Measurements from ENCODE around the gene CNTNAP5. TPM values are rescaled to one million over a fixed set of nuclear protein-coding genes. Genes with fewer than 3 reads are reported as not detected.

The CNTNAP5 gene
- total RNA-seq, 1 donor from 2014 or later = not detected

DNA sequence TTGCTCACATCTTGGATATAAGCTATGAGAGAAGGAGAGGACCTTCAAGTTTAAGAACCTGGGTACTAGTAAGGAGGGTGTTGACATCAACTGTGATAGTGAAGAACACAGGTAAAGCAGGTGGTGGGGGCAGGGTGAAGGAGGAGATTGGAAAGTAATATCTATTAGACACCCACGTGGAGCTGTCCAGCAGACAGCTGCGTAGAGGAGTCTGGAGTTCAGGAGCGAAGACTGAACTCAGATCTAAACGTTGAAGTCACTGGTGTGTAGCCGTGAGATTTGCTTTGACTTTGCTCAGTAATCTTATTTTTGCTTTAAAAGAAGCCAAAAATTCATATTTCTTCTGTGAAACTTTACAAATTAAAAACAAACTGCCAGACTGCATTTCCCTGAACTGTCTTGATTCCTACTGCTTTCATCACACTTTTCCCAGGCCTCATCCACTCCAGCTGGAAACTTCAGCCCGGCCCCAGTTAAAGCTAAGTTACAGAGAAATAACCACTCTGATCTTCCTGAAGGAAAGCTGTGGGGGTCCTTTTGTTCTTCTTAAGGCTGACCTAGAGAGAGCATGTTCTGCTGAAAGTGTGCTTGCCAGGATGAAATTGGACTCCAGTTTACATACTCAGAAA, 533.3 kb downstream of the CNTNAP5 start:
- TF ChIP-seq, protein P1, sequence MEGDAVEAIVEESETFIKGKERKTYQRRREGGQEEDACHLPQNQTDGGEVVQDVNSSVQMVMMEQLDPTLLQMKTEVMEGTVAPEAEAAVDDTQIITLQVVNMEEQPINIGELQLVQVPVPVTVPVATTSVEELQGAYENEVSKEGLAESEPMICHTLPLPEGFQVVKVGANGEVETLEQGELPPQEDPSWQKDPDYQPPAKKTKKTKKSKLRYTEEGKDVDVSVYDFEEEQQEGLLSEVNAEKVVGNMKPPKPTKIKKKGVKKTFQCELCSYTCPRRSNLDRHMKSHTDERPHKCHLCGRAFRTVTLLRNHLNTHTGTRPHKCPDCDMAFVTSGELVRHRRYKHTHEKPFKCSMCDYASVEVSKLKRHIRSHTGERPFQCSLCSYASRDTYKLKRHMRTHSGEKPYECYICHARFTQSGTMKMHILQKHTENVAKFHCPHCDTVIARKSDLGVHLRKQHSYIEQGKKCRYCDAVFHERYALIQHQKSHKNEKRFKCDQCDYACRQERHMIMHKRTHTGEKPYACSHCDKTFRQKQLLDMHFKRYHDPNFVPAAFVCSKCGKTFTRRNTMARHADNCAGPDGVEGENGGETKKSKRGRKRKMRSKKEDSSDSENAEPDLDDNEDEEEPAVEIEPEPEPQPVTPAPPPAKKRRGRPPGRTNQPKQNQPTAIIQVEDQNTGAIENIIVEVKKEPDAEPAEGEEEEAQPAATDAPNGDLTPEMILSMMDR (IDR thresholded peaks at IDR 0.05; ENCODE audit: insufficient read depth, low read length, poor library complexity, severe bottlenecking) = no peak
- H3K36me3 ChIP-seq (ENCODE audit: control insufficient read depth, insufficient read depth, low read length) = no peaks in the 10 kb centered on the region
- no peaks in the 10 kb centered on the region for H3K27me3 ChIP-seq (ENCODE audit: control insufficient read depth, insufficient read depth, low read length)
- DNase-seq (ENCODE audit: low read depth) = no peak
- H3K4me3 ChIP-seq (ENCODE audit: low read depth, low read length) = no peak overlapping the region

DNA sequence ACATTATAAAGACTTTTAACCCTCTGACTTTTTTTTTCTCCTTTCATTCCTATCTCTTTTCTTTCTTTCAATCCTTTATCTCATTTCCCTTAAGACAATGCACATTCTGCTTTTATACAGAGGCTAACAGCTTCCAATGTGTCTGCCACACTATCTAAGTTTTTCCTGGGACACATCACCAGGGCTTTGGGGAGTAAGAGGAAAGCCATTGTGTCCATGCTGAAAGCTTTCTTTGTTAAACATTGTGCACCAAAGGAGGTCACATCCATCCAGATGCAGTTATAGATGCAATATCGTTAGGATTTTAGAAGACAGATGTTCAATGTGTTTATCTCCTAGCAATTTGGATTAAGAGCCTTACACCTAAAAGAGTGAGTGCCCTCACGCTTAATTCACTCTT, 534.1 kb downstream of the CNTNAP5 start:
- Histone ChIP-seq H3K27me3 (ENCODE audit: control insufficient read depth, insufficient read depth, low read length) (no peaks in the 10 kb centered on the region), H3K36me3 (ENCODE audit: control insufficient read depth, insufficient read depth, low read length) (no peaks in the 10 kb centered on the region), H3K4me3 (ENCODE audit: low read depth, low read length) (no peak overlapping the region)
- TF ChIP-seq, protein P1 (IDR thresholded peaks at IDR 0.05; ENCODE audit: insufficient read depth, low read length, poor library complexity, severe bottlenecking) = no peak
- no peak for DNase-seq (ENCODE audit: low read depth)

DNA sequence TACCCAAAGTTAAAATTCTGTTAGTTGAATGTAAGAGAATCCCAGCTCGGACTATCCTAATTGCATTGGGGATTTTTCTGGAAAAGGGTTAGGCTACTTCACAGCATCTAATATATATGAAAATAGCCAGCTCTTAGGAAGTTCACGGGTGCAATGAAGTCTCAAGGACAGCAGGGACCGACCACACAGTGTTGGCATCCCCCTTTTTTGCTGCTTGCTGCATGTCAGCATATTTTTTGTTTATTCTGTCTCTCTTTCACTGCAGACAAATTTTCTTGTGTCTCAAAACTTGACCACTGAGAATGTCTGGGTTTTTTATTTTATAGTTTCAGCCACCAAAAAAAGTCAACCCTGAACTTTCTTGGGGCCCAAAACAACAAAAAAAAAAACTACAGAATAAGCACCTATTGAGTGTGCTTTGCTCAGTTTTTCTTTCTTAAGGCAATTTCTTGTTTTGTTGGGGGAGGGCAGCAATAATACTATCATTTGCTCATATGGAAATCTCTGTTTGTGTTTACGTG, 535.6 kb downstream of the CNTNAP5 start:
- no peak for DNase-seq (ENCODE audit: low read depth)
- TF ChIP-seq, protein P1 (IDR thresholded peaks at IDR 0.05; ENCODE audit: insufficient read depth, low read length, poor library complexity, severe bottlenecking) = no peak
- H3K4me3 ChIP-seq (ENCODE audit: low read depth, low read length) = no peak overlapping the region
- H3K27me3 ChIP-seq (ENCODE audit: control insufficient read depth, insufficient read depth, low read length) = no peaks in the 10 kb centered on the region
- H3K36me3 ChIP-seq (ENCODE audit: control insufficient read depth, insufficient read depth, low read length) = no peaks in the 10 kb centered on the region

DNA sequence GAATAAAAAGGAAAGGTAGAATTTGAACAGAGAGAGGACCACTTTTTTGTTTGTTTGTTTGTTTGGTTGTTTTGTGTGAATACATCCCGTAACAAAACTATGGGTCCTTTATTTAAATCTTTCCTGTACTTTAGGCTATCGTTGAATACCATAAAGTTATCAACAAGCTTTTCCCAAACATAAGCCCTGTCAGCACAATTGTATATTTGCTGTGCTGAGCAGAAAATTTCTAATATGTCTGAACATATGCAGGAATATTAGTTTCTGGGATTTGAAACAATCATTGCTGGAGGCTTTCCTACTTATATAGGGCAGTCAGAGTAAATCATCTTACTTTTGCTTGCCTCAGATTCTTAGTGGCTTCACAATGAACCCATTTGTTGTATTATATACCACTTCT, 536.4 kb downstream of the CNTNAP5 start:
- H3K27me3 ChIP-seq (ENCODE audit: control insufficient read depth, insufficient read depth, low read length) = no peaks in the 10 kb centered on the region
- no peaks in the 10 kb centered on the region for H3K36me3 ChIP-seq (ENCODE audit: control insufficient read depth, insufficient read depth, low read length)
- TF ChIP-seq, protein P1 (IDR thresholded peaks at IDR 0.05; ENCODE audit: insufficient read depth, low read length, poor library complexity, severe bottlenecking) = no peak
- H3K4me3 ChIP-seq (ENCODE audit: low read depth, low read length) = no peak overlapping the region
- DNase-seq (ENCODE audit: low read depth) = no peak

DNA sequence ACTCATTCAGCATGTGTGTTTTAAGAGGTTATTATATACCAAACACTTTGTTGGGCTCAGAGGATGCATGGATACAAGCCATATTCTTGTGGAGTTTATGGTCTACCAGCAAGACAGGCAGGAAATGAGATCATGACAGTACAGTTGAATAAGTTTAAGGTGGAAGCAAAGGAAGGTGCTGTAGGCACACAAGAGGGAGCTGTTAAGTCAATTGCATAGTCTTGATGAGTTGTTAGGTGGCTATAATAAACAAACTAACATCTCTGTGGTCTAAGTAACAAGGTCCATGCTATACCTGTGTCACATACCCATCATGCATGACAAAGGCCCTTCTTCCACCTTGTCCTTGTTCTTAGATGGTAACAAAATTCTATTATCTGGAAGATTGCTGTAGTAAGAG, 538.3 kb downstream of the CNTNAP5 start:
- no peak for DNase-seq (ENCODE audit: low read depth)
- TF ChIP-seq, protein P1 (IDR thresholded peaks at IDR 0.05; ENCODE audit: insufficient read depth, low read length, poor library complexity, severe bottlenecking) = no peak
- H3K4me3 ChIP-seq (ENCODE audit: low read depth, low read length) = no peak overlapping the region
- H3K27me3 ChIP-seq (ENCODE audit: control insufficient read depth, insufficient read depth, low read length) = no peaks in the 10 kb centered on the region
- no peaks in the 10 kb centered on the region for H3K36me3 ChIP-seq (ENCODE audit: control insufficient read depth, insufficient read depth, low read length)

DNA sequence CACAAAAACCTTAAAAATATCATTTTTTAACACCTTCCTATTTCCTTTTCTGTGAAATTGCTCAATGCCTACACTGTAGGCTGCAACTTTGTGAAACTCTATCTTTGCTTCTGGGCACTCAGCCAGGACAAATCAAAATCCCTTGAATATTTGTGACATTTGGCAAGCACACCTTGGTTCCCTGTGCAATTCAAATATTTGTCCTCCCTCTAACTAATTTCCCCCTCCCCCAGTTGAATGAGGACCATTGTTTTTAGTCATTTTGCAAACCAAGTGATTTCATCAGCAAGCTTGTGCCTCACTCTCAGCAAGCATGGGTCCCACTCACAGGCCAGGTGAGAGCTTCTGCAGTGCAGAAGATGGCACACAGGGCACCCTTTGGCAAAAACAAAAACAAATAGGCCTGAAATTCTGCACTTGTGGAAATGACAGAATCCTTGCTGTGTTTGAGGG, 541.5 kb downstream of the CNTNAP5 start:
- TF ChIP-seq, protein P1 (IDR thresholded peaks at IDR 0.05; ENCODE audit: insufficient read depth, low read length, poor library complexity, severe bottlenecking) = no peak
- no peak for DNase-seq (ENCODE audit: low read depth)
- Histone ChIP-seq H3K27me3 (ENCODE audit: control insufficient read depth, insufficient read depth, low read length) (no peaks in the 10 kb centered on the region), H3K4me3 (ENCODE audit: low read depth, low read length) (no peak overlapping the region), H3K36me3 (ENCODE audit: control insufficient read depth, insufficient read depth, low read length) (no peaks in the 10 kb centered on the region)

All from kidney epithelial cell (primary cell).